GM12891 (cell line): ENCODE data around the gene IZUMO3.

Experiments
- DNase-seq: peaks from one replicate; pipeline ENCODE4 v3.0.0; 2011; ENCODE audit warnings: low spot score; ENCODE audit not compliant: insufficient read length
- FAIRE-seq: peaks from 2 replicates; lab custom pipeline; 2011; peaks lifted over from hg19 to GRCh38; lab: Jason Lieb, UNC
- PAX5 ChIP-seq: IDR thresholded peaks from 2 replicates; pipeline ENCODE4 v1.6.1; 2011; ENCODE audit warnings: low read length, moderate library complexity, mild to moderate bottlenecking; ENCODE audit not compliant: insufficient read depth, severe bottlenecking
- POLR2A ChIP-seq: IDR thresholded peaks from 2 replicates; pipeline ENCODE4 v1.6.1; 2011; ENCODE audit warnings: low read depth, low read length, control low read depth
- POLR2AphosphoS5 ChIP-seq: IDR thresholded peaks from 2 replicates; pipeline ENCODE4 v1.6.1; 2011; ENCODE audit warnings: low read depth, low read length, control low read depth
- POU2F2 ChIP-seq: IDR thresholded peaks from 2 replicates; pipeline ENCODE4 v1.6.1; 2011; ENCODE audit warnings: low read depth, mild to moderate bottlenecking, control low read depth, low read length, moderate library complexity
- SPI1 ChIP-seq: IDR thresholded peaks from 2 replicates; pipeline ENCODE4 v1.6.1; 2011; ENCODE audit warnings: low read depth, low read length, control low read depth
- TAF1 ChIP-seq: IDR thresholded peaks from 2 replicates; pipeline ENCODE4 v1.6.1; 2011; ENCODE audit warnings: low read depth, low read length, control low read depth

Gene IZUMO3

DNA sequence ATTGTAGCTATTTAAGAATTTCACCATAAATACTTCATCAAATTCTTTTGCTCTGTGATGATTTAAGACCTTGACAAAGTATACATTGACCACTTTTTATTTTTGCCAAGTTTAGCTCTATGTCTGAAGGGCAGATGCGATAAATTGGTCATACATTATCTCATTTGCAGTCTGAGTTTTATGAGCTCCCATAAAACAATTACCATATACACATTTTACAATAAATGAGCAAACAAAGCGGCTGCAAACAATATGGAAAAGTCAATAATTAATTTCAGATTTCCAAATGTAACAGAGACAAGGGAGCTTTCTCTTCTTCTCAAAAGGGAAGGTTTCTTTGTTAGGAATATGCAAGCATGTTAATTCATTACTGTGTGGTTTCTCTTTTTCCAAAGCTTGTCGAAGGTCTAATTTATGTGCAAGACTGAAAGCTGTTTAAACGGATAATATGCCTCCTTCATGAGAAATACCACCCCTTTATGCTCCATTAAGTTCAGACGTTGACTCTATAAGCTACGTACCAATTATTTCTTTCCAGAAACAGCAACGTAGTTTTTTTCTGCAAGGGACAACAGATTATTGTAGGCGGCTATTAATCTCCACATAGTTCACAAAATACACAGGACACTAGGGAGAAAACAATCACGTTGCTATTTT lies 7.0 kb upstream of the IZUMO3 start:
- FAIRE-seq (no peak), DNase-seq (no peak)
- TF ChIP-seq TAF1 (no peak), PAX5 (no peak), POLR2A (no peak), POLR2AphosphoS5 (no peak), POU2F2 (no peak), SPI1 (no peak)

GRCh38 chr9:24545285-24545684 lies 412 bp downstream of the IZUMO3 start:
- no peak for FAIRE-seq
- TF ChIP-seq POU2F2 (no peak), TAF1 (no peak), SPI1 (no peak), POLR2AphosphoS5 (no peak), POLR2A (no peak), PAX5 (no peak)
- DNase-seq: no peak

DNA sequence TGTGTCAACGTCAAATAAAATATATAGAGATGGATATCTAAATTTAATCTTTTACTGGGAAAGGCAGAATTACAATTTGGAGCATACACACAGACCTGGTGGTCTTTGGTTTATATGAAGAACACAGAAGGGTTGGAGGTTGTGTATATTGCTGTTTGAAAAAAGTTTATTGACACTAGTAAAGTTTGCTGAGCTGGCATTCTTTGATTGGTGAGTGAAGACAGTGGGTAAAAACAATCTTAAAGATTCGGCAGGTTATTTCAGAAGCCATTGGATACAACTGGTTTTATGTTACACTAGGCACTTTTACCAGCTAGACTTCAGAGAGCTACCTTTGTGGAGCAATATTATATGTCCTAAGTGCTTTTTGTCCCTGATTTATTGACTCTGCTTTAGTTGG lies 27.2 kb downstream of the IZUMO3 start:
- no peak for DNase-seq
- no peak for FAIRE-seq
- no peak for TF ChIP-seq TAF1
- no peak for TF ChIP-seq PAX5
- no peak for TF ChIP-seq POLR2AphosphoS5
- no peak for TF ChIP-seq POLR2A
- no peak for TF ChIP-seq POU2F2
- no peak for TF ChIP-seq SPI1

DNA sequence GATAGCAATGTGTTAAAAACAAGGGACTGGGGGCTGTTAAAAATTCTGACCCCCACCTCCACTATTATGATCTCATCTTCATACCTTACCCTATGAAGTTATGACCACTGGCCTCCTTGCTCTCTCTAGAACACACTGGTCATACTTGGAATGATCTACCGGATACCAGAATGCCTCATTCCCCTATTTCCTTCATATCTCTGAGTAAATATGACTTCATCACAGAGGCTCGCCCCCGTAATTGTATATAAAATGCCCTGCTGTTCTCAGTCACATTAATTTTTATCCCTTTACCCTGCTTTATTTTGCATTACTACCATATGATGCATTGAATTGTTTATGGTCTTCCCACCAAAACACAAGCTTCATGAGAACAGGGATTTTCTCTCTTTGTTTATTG lies 29.2 kb downstream of the IZUMO3 start:
- TF ChIP-seq SPI1: no peak
- no peak for TF ChIP-seq TAF1
- no peak for TF ChIP-seq POLR2A
- no peak for TF ChIP-seq POU2F2
- TF ChIP-seq PAX5: no peak
- TF ChIP-seq POLR2AphosphoS5: no peak
- DNase-seq (no peak), FAIRE-seq (no peak)

GRCh38 chr9:24509850-24510249 lies 35.8 kb downstream of the IZUMO3 start:
- FAIRE-seq: no peak
- TF ChIP-seq POU2F2 (no peak), POLR2AphosphoS5 (no peak), PAX5 (no peak), TAF1 (no peak), SPI1 (no peak), POLR2A (no peak)
- DNase-seq: no peak

DNA sequence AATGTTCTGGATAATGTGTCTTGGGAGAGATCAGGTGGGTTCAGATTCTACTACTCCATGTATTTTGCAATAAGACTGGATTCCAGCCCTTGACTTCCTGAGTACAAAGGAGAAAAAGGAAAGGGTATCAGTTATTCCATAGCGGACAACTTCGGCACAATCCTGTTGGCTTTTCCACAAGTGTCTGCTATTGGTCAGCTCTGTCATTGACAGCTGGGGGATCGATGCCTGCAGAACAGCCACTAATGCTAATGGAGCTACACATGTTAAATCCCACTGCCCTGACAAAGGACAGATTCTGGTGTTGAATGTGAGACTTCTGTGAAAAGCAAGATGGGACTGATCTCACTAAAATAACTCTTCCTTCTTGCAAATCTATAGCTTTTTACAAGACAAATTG lies 41.2 kb downstream of the IZUMO3 start:
- no peak for FAIRE-seq
- TF ChIP-seq POLR2AphosphoS5: no peak
- TF ChIP-seq SPI1: no peak
- TF ChIP-seq PAX5: no peak
- TF ChIP-seq POLR2A: no peak
- no peak for TF ChIP-seq TAF1
- no peak for TF ChIP-seq POU2F2
- no peak for DNase-seq

DNA sequence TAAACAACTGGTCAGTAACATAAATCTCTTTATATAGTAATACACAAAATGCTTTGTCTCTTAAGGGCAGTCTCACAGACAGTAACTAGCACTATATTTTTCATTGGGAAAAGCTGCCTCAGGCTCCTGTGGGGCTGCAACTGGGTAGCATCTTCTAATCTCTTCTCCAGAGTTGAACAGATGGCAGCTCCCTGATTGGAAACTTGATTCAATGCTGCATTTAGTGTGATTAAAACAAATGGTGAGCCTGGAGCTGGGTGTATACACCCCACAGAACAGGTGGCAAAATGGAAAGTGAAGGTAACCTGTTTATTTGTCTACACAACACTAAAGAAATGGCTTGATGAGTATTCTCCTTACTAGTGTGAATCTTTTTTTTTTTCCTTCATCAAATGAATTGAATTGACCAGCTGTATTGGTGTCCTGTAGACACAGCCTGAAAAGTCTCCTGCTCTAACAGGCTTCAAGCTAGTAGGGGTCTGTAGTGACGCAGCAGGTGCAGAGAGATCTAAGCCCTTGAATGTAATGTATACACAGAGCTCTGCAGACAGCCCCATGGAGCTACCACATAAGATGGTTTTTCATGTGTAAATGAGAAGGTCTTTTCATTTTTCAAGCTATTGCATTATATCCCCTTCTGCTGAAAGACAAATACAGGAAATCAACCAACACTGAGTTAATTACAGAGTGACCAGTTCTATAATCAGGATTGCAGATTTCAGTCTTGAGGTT lies 43.3 kb downstream of the IZUMO3 start:
- FAIRE-seq (no peak), DNase-seq (no peak)
- TF ChIP-seq SPI1 (no peak), TAF1 (no peak), POLR2AphosphoS5 (no peak), PAX5 (no peak), POLR2A (no peak), POU2F2 (no peak)

DNA sequence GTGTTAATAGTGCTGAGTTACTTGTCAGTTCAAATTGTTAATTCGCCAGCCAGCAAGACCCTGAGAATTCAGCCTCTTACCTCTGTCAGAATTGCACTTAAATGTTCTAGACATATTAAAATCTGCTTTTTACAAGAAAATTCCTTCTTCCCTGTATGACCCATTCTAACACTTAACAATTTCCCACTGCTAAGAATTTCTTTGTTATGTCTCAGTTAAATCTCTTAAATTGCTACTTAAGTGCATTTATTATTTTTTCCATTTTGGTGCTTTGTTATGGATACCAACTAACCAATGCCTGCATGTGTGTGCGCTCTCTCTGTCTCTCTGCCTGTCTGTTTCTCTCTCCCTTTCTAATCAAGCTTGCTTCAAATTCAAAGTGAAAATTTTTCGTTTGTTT lies 44.9 kb downstream of the IZUMO3 start:
- DNase-seq (no peak), FAIRE-seq (no peak)
- TF ChIP-seq SPI1 (no peak), POU2F2 (no peak), POLR2A (no peak), TAF1 (no peak), PAX5 (no peak)

DNA sequence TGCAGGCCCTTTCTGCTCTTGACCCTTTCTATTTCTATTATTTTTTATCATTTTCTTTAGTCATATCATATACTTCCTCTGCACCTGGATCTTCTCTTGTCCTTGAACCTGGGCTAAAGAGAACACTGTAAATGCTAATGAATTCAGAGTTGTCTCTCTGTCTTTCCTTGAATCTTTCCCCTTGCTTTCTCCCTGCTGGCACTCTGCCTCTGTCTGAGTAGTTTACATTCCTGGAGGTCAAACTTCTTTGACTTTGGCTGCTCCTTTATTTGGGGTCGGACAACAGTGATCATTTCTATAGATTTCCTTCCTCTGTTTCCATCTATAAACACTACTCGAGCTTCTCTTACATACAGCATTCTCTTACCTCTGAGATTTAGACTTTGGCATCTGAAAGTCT lies 47.1 kb downstream of the IZUMO3 start:
- FAIRE-seq: no peak
- DNase-seq: no peak
- TF ChIP-seq POU2F2 (no peak), TAF1 (no peak), SPI1 (no peak), POLR2AphosphoS5 (no peak), PAX5 (no peak), POLR2A (no peak)

DNA sequence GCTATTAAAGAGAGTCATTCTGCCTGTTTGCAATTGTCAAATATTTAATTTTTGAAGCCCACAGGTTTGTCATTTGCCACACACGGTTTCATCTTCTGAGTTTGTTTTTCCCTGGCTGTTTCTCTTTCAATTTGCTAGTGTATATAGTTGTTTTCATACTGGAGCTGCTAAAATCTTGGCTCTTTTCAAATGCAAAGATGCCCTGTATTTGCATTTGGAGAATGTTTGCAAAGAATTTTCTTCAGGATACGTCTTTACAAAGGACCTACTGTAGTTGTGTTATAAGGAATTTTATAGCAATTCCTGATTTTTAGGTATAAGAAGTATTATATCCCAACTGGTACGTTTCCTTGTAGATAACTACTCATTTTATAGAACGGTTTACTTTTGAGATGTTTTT lies 48.0 kb downstream of the IZUMO3 start:
- DNase-seq (no peak), FAIRE-seq (no peak)
- TF ChIP-seq POU2F2: no peak
- no peak for TF ChIP-seq SPI1
- no peak for TF ChIP-seq POLR2AphosphoS5
- no peak for TF ChIP-seq PAX5
- TF ChIP-seq TAF1: no peak
- TF ChIP-seq POLR2A: no peak
